ENCODE measurements around the gene NAGS. TPM values are rescaled to one million over a fixed set of nuclear protein-coding genes. Genes with fewer than 3 reads are reported as not detected.
A peak's percentile ranks its signal among the peaks of the same experiment; 100 is the strongest.

The NAGS gene
- polyA plus RNA-seq, 2 of the 4 experiments (the other 2 are of a cell fraction), result 0.66 to 0.88 TPM

DNA sequence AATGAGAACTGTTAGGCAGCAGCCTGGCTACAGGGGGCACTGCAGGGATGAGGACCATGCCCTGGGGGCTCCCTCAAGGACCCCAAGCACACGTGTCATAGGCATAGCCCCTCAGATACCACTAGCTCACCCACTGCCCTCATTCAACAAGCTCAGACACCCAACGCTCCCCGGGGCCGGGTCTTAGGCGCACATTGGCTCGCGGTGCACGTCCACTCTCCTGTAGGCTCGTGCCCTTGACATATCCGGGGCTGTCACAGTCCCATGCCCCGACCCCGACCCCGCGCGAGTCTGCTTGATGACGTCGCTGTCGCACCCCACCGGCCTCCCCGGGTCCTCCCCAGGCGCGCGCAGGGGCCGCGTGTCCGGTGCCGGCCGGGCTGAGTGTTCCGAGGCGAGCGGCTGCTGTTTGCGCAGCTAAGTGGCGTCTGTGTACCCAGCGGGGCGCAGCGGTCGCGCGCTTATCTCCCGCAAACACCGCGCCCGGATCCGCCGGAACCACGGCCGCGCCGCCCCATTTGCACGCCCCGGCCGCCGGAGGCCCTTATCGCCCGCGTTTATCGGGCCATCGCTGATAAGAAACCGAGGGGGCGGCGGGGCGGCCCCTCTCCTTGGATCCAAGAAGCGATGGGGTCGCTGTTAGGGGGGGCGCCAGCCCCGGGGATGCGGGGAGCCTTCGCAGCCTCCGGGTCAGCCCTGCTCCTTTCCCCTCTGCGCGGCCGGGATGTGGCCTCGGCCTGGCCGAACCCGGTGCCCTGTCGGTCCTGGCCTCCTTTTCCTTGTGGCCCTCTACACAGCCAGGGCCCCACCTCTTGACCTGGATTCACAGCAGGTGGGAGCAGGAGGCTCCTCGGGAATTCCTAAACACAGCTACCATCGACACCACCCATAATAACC, 20.7 kb upstream of the NAGS start:
- Histone ChIP-seq H3K9me3 (no peaks in the 10 kb centered on the region), H3K27ac (peak overlapping the region; percentile 58 to 81; a peak in 5 of 6 replicates), H3K4me1 (0 out of 3 replicates have a peak, but pooled peaks cover 8% of the 10 kb centered on the region), H3K4me2 (peak overlapping the region; percentile 99), H3K4me3 (peak overlapping the region; percentile 59)
- TF ChIP-seq POLR2AphosphoS2 (conservative IDR thresholded peaks at IDR 0.05; ENCODE audit: low read length) (no peak), NR3C1 (IDR thresholded peaks at IDR 0.05) (no peak)
- TF ChIP-seq, protein P1, sequence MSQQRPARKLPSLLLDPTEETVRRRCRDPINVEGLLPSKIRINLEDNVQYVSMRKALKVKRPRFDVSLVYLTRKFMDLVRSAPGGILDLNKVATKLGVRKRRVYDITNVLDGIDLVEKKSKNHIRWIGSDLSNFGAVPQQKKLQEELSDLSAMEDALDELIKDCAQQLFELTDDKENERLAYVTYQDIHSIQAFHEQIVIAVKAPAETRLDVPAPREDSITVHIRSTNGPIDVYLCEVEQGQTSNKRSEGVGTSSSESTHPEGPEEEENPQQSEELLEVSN (IDR thresholded peaks at IDR 0.05; ENCODE audit: borderline replicate concordance, low read depth), result peak; percentile 66; the same call in 1 of the 2 replicates
- TF ChIP-seq, protein P2, sequence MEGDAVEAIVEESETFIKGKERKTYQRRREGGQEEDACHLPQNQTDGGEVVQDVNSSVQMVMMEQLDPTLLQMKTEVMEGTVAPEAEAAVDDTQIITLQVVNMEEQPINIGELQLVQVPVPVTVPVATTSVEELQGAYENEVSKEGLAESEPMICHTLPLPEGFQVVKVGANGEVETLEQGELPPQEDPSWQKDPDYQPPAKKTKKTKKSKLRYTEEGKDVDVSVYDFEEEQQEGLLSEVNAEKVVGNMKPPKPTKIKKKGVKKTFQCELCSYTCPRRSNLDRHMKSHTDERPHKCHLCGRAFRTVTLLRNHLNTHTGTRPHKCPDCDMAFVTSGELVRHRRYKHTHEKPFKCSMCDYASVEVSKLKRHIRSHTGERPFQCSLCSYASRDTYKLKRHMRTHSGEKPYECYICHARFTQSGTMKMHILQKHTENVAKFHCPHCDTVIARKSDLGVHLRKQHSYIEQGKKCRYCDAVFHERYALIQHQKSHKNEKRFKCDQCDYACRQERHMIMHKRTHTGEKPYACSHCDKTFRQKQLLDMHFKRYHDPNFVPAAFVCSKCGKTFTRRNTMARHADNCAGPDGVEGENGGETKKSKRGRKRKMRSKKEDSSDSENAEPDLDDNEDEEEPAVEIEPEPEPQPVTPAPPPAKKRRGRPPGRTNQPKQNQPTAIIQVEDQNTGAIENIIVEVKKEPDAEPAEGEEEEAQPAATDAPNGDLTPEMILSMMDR (IDR thresholded peaks at IDR 0.05), result peak; percentile 53
- TF ChIP-seq, protein P3, sequence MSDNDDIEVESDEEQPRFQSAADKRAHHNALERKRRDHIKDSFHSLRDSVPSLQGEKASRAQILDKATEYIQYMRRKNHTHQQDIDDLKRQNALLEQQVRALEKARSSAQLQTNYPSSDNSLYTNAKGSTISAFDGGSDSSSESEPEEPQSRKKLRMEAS (IDR thresholded peaks at IDR 0.05), result peak; percentile 48; the same call in 1 of the 2 replicates
- FAIRE-seq (no peak), DNase-seq (ENCODE audit: low read depth in 1 of 2, low spot score in 1 of 2) (peak in 1 of 2 experiments; percentile 34), ATAC-seq (peak; percentile 67 to 77)
- WGBS (ENCODE audit: missing lambda C conversion rate), result 24% methylated on average over 37 of the region's 78 CpGs
- POLR2A ChIA-PET, result no interaction called here
- CTCF ChIA-PET, result interaction anchor here (0.5 to 8.7 kb wide), 31 partner anchors 8 to 192 kb away, joined by 3 to 107 read pairs (median 4); partner anchors contain the start of genes MPP2, NAGS and PPY

DNA sequence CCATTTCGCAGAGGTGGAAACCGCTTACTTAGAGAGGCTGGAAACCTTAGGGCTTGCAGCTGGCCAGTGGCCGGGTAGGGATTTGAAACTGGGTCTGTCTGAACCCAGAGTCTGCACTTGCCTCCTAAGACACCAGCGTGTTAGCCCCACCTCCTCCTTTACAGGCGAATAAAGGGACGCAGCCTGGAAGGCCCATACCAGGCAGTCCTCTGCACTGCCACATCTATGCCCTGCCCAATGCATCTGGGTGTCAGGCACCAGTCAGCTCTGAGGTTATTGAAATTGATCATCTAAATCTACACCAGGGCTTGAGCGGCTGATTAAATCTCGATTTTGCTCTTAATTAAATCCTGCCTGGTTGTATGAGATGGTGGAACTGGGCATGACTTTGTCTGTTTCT, 19.9 kb upstream of the NAGS start:
- peak overlapping the region; percentile 99 for H3K4me2 ChIP-seq
- no peak overlapping the region; a peak in 1 of 6 replicates for H3K27ac ChIP-seq
- no peak for DNase-seq (ENCODE audit: low read depth in 1 of 2, low spot score in 1 of 2)
- TF ChIP-seq ESRRA (IDR thresholded peaks at IDR 0.05; ENCODE audit: borderline replicate concordance, low read length) (no peak), HDAC2 (IDR thresholded peaks at IDR 0.05) (no peak), RAD21 (conservative IDR thresholded peaks at IDR 0.05 in 1 of 2, IDR thresholded peaks at IDR 0.05 in 1 of 2) (no peak), RNF2 (IDR thresholded peaks at IDR 0.05; ENCODE audit: borderline replicate concordance, low read depth) (no peak), TFCP2L1 (CRISPR knock-in tag; IDR thresholded peaks at IDR 0.05) (no peak), HOXB5 (CRISPR knock-in tag; IDR thresholded peaks at IDR 0.05) (no peak), KDM5A (IDR thresholded peaks at IDR 0.05) (no peak), ZSCAN20 (CRISPR knock-in tag; IDR thresholded peaks at IDR 0.05) (no peak), GATA3 (IDR thresholded peaks at IDR 0.05; ENCODE audit: borderline replicate concordance) (no peak), JUNB (IDR thresholded peaks at IDR 0.05) (no peak), MAFK (IDR thresholded peaks at IDR 0.05; ENCODE audit: partially characterized antibody) (no peak), RFX5 (IDR thresholded peaks at IDR 0.05) (no peak), ZC3H11A (IDR thresholded peaks at IDR 0.05) (no peak), NFE2L2 (conservative IDR thresholded peaks at IDR 0.05; ENCODE audit: low read length) (no peak), CHD2 (IDR thresholded peaks at IDR 0.05; ENCODE audit: low read length, partially characterized antibody) (no peak)
- TF ChIP-seq, protein P3 (IDR thresholded peaks at IDR 0.05), result no peak
- TF ChIP-seq, protein P4, sequence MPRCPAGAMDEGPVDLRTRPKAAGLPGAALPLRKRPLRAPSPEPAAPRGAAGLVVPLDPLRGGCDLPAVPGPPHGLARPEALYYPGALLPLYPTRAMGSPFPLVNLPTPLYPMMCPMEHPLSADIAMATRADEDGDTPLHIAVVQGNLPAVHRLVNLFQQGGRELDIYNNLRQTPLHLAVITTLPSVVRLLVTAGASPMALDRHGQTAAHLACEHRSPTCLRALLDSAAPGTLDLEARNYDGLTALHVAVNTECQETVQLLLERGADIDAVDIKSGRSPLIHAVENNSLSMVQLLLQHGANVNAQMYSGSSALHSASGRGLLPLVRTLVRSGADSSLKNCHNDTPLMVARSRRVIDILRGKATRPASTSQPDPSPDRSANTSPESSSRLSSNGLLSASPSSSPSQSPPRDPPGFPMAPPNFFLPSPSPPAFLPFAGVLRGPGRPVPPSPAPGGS (IDR thresholded peaks at IDR 0.05), result no peak
- TF ChIP-seq, protein P5, sequence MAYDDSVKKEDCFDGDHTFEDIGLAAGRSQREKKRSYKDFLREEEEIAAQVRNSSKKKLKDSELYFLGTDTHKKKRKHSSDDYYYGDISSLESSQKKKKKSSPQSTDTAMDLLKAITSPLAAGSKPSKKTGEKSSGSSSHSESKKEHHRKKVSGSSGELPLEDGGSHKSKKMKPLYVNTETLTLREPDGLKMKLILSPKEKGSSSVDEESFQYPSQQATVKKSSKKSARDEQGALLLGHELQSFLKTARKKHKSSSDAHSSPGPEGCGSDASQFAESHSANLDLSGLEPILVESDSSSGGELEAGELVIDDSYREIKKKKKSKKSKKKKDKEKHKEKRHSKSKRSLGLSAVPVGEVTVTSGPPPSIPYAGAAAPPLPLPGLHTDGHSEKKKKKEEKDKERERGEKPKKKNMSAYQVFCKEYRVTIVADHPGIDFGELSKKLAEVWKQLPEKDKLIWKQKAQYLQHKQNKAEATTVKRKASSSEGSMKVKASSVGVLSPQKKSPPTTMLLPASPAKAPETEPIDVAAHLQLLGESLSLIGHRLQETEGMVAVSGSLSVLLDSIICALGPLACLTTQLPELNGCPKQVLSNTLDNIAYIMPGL (CRISPR knock-in tag; IDR thresholded peaks at IDR 0.05; ENCODE audit: borderline replicate concordance), result no peak
- TF ChIP-seq, protein P1 (IDR thresholded peaks at IDR 0.05; ENCODE audit: borderline replicate concordance, low read depth), result no peak
- TF ChIP-seq, protein P6, sequence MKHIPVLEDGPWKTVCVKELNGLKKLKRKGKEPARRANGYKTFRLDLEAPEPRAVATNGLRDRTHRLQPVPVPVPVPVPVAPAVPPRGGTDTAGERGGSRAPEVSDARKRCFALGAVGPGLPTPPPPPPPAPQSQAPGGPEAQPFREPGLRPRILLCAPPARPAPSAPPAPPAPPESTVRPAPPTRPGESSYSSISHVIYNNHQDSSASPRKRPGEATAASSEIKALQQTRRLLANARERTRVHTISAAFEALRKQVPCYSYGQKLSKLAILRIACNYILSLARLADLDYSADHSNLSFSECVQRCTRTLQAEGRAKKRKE (CRISPR knock-in tag; IDR thresholded peaks at IDR 0.05; ENCODE audit: low read depth), result no peak
- ChIA-PET CTCF (interaction anchor here (0.6 to 8.7 kb wide), 14 partner anchors 8 to 320 kb away, joined by 3 to 107 read pairs (median 5); partner anchors contain the start of gene PPY), POLR2A (no interaction called here)
- peak in 1 of 2 experiments; percentile 9; a peak in 1 of 6 replicates for ATAC-seq
- WGBS (ENCODE audit: missing lambda C conversion rate), result 89% methylated on average over 8 of the region's 8 CpGs
- peak overlapping the region; percentile 59; the same call in 1 of the 3 replicates for H3K4me3 ChIP-seq
- no peaks in the 10 kb centered on the region for H3K9me3 ChIP-seq
- no peak for FAIRE-seq
- 0 out of 3 replicates have a peak, but pooled peaks cover 8% of the 10 kb centered on the region for H3K4me1 ChIP-seq
